Chondrocyte (in vitro differentiated cells): Measurements from ENCODE around the gene NR1H2. TPM values are rescaled to one million over a fixed set of nuclear protein-coding genes. Genes with fewer than 3 reads are reported as not detected.

ENCODE experiments used
- DNase-seq: peaks from one replicate; pipeline ENCODE4 v3.0.0; 2021; ENCODE audit warnings: mixed read lengths, low spot score
- H3K27ac Mint-ChIP-seq: one replicate; pipeline ENCODE4 v1.8.0; 2021; ENCODE audit warnings: mild to moderate bottlenecking, moderate library complexity, mixed read lengths; ENCODE audit not compliant: unreplicated experiment
- H3K27me3 Mint-ChIP-seq: 2 replicates; pipeline ENCODE4 v1.8.0; 2021; ENCODE audit warnings: low read depth, mixed read lengths
- H3K36me3 Mint-ChIP-seq: 2 replicates; pipeline ENCODE4 v1.8.0; 2021; ENCODE audit warnings: low read depth, mixed read lengths
- H3K4me1 Mint-ChIP-seq: 2 replicates; pipeline ENCODE4 v1.8.0; 2021; ENCODE audit warnings: low read depth, mild to moderate bottlenecking, mixed read lengths
- H3K4me3 Mint-ChIP-seq: one replicate; pipeline ENCODE4 v1.8.0; 2021; ENCODE audit warnings: mild to moderate bottlenecking, moderate library complexity, mixed read lengths; ENCODE audit not compliant: unreplicated experiment
- H3K9me3 Mint-ChIP-seq: 2 replicates; pipeline ENCODE4 v1.8.0; 2021; ENCODE audit warnings: low read depth, mixed read lengths
- CTCF ChIP-seq: fragments of 200-600 bp; sonication (generic); IDR thresholded peaks from 2 replicates; pipeline ENCODE4 v1.5.0; 2021; ENCODE audit warnings: antibody characterized with exemption, mild to moderate bottlenecking, moderate library complexity
- total RNA-seq: library from RNA; stranded (reverse); gene quantifications from 3 replicates; pipeline ENCODE4 v1.2.1, GENCODE V29; 2021

The NR1H2 gene
- total RNA-seq, 1 donor from 2014 or later = 48.3 TPM

GRCh38 chr19:50394017-50394416, 17.8 kb downstream of the NR1H2 start:
- DNase-seq = no peak
- no peak for TF ChIP-seq CTCF
- Mint-ChIP-seq H3K27me3 (no peaks in the 10 kb centered on the region), H3K9me3 (no peaks in the 10 kb centered on the region), H3K36me3 (no peaks in the 10 kb centered on the region), H3K27ac (no peak overlapping the region), H3K4me1 (no peaks in the 10 kb centered on the region), H3K4me3 (no peak overlapping the region)

GRCh38 chr19:50398675-50399367, 22.6 kb downstream of the NR1H2 start:
- Mint-ChIP-seq H3K9me3 (no peaks in the 10 kb centered on the region), H3K27ac (no peak overlapping the region), H3K27me3 (no peaks in the 10 kb centered on the region), H3K4me1 (no peaks in the 10 kb centered on the region), H3K4me3 (no peak overlapping the region), H3K36me3 (peaks cover 2% of the 10 kb centered on the region)
- DNase-seq = no peak
- no peak for TF ChIP-seq CTCF

- Mint-ChIP-seq H3K4me3 (no peak overlapping the region), H3K4me1 (no peaks in the 10 kb centered on the region), H3K27me3 (no peaks in the 10 kb centered on the region), H3K36me3 (peaks cover 2% of the 10 kb centered on the region), H3K9me3 (no peaks in the 10 kb centered on the region), H3K27ac (no peak overlapping the region)
- TF ChIP-seq CTCF = no peak
- DNase-seq = peak; percentile 72
Measured at GRCh38 chr19:50399368-50399745, 23.1 kb downstream of the NR1H2 start.

- DNase-seq = peak; percentile 89
- no peaks in the 10 kb centered on the region for H3K4me1 Mint-ChIP-seq
- no peak overlapping the region for H3K27ac Mint-ChIP-seq
- TF ChIP-seq CTCF = peak; percentile 20
- peaks cover 2% of the 10 kb centered on the region for H3K36me3 Mint-ChIP-seq
- no peaks in the 10 kb centered on the region for H3K27me3 Mint-ChIP-seq
- no peaks in the 10 kb centered on the region for H3K9me3 Mint-ChIP-seq
- H3K4me3 Mint-ChIP-seq = no peak overlapping the region
Measured at GRCh38 chr19:50401605-50402450, 25.6 kb downstream of the NR1H2 start.

- TF ChIP-seq CTCF = no peak
- peaks cover 2% of the 10 kb centered on the region for H3K36me3 Mint-ChIP-seq
Measured at GRCh38 chr19:50402544-50403301, 26.5 kb downstream of the NR1H2 start.

More at GRCh38 chr19:50402544-50403301, 26.5 kb downstream of the NR1H2 start:
- H3K27me3 Mint-ChIP-seq = no peaks in the 10 kb centered on the region
- no peak for DNase-seq
- H3K4me3 Mint-ChIP-seq = no peak overlapping the region
- H3K9me3 Mint-ChIP-seq = no peaks in the 10 kb centered on the region
- H3K4me1 Mint-ChIP-seq = no peaks in the 10 kb centered on the region
- no peak overlapping the region for H3K27ac Mint-ChIP-seq
